OCI-LY1 (cell line): Measurements from ENCODE around the gene GALNT17.

Experiments
- H2AFZ ChIP-seq: fragments of 200-600 bp; sonication (generic), shearing (Covaris generic); 2 replicates; pipeline ENCODE4 v1.6.0; 2014; ENCODE audit warnings: antibody characterized with exemption, mild to moderate bottlenecking, low read length
- H3F3A ChIP-seq: fragments of 200-600 bp; sonication (generic), shearing (Covaris generic); 2 replicates; pipeline ENCODE4 v1.6.0; 2014; ENCODE audit warnings: mild to moderate bottlenecking, antibody characterized with exemption, low read length, moderate library complexity; ENCODE audit not compliant: insufficient read depth
- H3K27ac ChIP-seq: fragments of 200-600 bp; sonication (generic); 2 replicates; pipeline ENCODE4 v1.5.1; 2014; ENCODE audit warnings: low read length, mixed run types, mild to moderate bottlenecking, low read depth; ENCODE audit not compliant: poor library complexity, severe bottlenecking
- H3K27me3 ChIP-seq: fragments of 200-600 bp; sonication (generic); 2 replicates; pipeline ENCODE4 v1.6.0; 2014; ENCODE audit warnings: antibody characterized with exemption, mild to moderate bottlenecking, low read length, moderate library complexity; ENCODE audit not compliant: insufficient read depth
- H3K36me3 ChIP-seq: fragments of 200-600 bp; sonication (generic); 2 replicates; pipeline ENCODE4 v1.6.1; 2014; ENCODE audit warnings: mild to moderate bottlenecking, antibody characterized with exemption, low read length, moderate library complexity, mixed read lengths; ENCODE audit not compliant: insufficient read depth
- H3K4me1 ChIP-seq: fragments of 200-600 bp; sonication (generic); 2 replicates; pipeline ENCODE4 v1.5.1; 2014; ENCODE audit warnings: mild to moderate bottlenecking, low read length, moderate library complexity; ENCODE audit not compliant: insufficient read depth, severe bottlenecking
- H3K4me2 ChIP-seq: fragments of 200-600 bp; sonication (generic), shearing (Covaris generic); 2 replicates; pipeline ENCODE4 v1.6.1; 2014; ENCODE audit warnings: low read length
- H3K4me3 ChIP-seq: fragments of 200-600 bp; sonication (generic); 2 replicates; pipeline ENCODE4 v1.5.1; 2014; ENCODE audit warnings: low read length, low read depth, mild to moderate bottlenecking, mixed read lengths; ENCODE audit not compliant: poor library complexity, severe bottlenecking
- H3K79me2 ChIP-seq: fragments of 200-600 bp; shearing (Covaris generic); 2 replicates; pipeline ENCODE4 v1.6.1; 2016; ENCODE audit warnings: mixed run types, low read length, mixed read lengths; ENCODE audit not compliant: insufficient read depth
- H3K9ac ChIP-seq: fragments of 200-600 bp; sonication (generic), shearing (Covaris generic); 2 replicates; pipeline ENCODE4 v1.6.1; 2014; ENCODE audit warnings: mild to moderate bottlenecking, low read length, mixed read lengths
- H3K9me2 ChIP-seq: fragments of 200-600 bp; sonication (generic), shearing (Covaris generic); 2 replicates; pipeline ENCODE4 v1.6.1; 2014; ENCODE audit warnings: low read depth, mild to moderate bottlenecking, low read length, mixed read lengths
- H3K9me3 ChIP-seq: fragments of 200-600 bp; shearing (Covaris generic); 2 replicates; pipeline ENCODE4 v1.6.1; 2014; ENCODE audit warnings: low read length, mixed read lengths
- H4K20me1 ChIP-seq: fragments of 200-600 bp; sonication (generic), shearing (Covaris generic); 2 replicates; pipeline ENCODE4 v1.6.0; 2016; ENCODE audit warnings: mild to moderate bottlenecking, low read length; ENCODE audit not compliant: insufficient read depth
- EZH2 ChIP-seq: fragments of 200-600 bp; sonication (generic), shearing (Covaris generic); IDR thresholded peaks from 2 replicates; pipeline ENCODE4 v1.8.0; 2017; ENCODE audit warnings: borderline replicate concordance, mixed run types, mild to moderate bottlenecking, antibody characterized with exemption, low read length, moderate library complexity, mixed read lengths
- TF ChIP-seq, protein P1 (sequence below): fragments of 200-600 bp; sonication (generic), shearing (Covaris generic); IDR thresholded peaks from 2 replicates; pipeline ENCODE4 v1.5.1; 2017; ENCODE audit warnings: mild to moderate bottlenecking, antibody characterized with exemption, low read length, moderate library complexity, mixed read lengths

Gene GALNT17

GRCh38 chr7:71332207-71332606 lies 200.3 kb downstream of the GALNT17 start:
- H3K9me3 ChIP-seq: no peaks in the 10 kb centered on the region
- H3K9ac ChIP-seq: no peak overlapping the region
- no peak overlapping the region for H2AFZ ChIP-seq
- H3K4me1 ChIP-seq: no peaks in the 10 kb centered on the region
- H3K9me2 ChIP-seq: no peaks in the 10 kb centered on the region
- H3K4me2 ChIP-seq: no peak overlapping the region
- H3F3A ChIP-seq: no peaks in the 10 kb centered on the region
- H3K36me3 ChIP-seq: no peaks in the 10 kb centered on the region
- H4K20me1 ChIP-seq: no peaks in the 10 kb centered on the region
- no peaks in the 10 kb centered on the region for H3K27me3 ChIP-seq
- no peak overlapping the region for H3K4me3 ChIP-seq
- TF ChIP-seq EZH2: no peak
- TF ChIP-seq, protein P1, sequence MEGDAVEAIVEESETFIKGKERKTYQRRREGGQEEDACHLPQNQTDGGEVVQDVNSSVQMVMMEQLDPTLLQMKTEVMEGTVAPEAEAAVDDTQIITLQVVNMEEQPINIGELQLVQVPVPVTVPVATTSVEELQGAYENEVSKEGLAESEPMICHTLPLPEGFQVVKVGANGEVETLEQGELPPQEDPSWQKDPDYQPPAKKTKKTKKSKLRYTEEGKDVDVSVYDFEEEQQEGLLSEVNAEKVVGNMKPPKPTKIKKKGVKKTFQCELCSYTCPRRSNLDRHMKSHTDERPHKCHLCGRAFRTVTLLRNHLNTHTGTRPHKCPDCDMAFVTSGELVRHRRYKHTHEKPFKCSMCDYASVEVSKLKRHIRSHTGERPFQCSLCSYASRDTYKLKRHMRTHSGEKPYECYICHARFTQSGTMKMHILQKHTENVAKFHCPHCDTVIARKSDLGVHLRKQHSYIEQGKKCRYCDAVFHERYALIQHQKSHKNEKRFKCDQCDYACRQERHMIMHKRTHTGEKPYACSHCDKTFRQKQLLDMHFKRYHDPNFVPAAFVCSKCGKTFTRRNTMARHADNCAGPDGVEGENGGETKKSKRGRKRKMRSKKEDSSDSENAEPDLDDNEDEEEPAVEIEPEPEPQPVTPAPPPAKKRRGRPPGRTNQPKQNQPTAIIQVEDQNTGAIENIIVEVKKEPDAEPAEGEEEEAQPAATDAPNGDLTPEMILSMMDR: no peak
- no peak overlapping the region for H3K27ac ChIP-seq
- H3K79me2 ChIP-seq: no peaks in the 10 kb centered on the region

GRCh38 chr7:71334541-71334940 lies 202.6 kb downstream of the GALNT17 start:
- Histone ChIP-seq H3K27me3 (no peaks in the 10 kb centered on the region), H3K4me1 (no peaks in the 10 kb centered on the region), H2AFZ (no peak overlapping the region), H3K4me2 (no peak overlapping the region), H3K9me2 (no peaks in the 10 kb centered on the region), H4K20me1 (no peaks in the 10 kb centered on the region), H3K79me2 (no peaks in the 10 kb centered on the region), H3F3A (no peaks in the 10 kb centered on the region), H3K4me3 (no peak overlapping the region), H3K36me3 (no peaks in the 10 kb centered on the region), H3K9ac (no peak overlapping the region), H3K27ac (no peak overlapping the region), H3K9me3 (no peaks in the 10 kb centered on the region)
- no peak for TF ChIP-seq EZH2
- TF ChIP-seq, protein P1: no peak

DNA sequence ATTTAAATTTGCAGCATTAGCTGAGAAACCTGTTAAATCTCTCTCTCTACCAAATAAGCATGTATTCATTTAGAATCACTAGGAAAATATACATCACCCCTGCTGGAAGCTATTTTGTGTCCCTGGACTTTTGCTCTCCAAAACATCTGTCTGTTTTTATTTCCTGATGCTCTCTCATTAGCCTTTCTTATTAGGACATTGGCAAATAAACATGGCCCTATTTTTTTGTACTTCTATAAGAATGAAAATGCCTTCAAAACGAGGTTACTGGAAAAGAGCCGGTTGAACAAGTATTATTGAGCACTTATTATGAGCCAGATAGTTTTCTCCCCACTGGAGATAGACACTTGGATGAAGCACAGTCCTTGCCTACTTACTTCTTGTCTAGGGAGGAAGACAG lies 206.9 kb downstream of the GALNT17 start:
- H3K4me3 ChIP-seq: no peak overlapping the region
- H2AFZ ChIP-seq: no peak overlapping the region
- H3K4me2 ChIP-seq: no peak overlapping the region
- no peaks in the 10 kb centered on the region for H3K9me2 ChIP-seq
- no peaks in the 10 kb centered on the region for H3K4me1 ChIP-seq
- H3K36me3 ChIP-seq: no peaks in the 10 kb centered on the region
- H3F3A ChIP-seq: no peaks in the 10 kb centered on the region
- H4K20me1 ChIP-seq: no peaks in the 10 kb centered on the region
- no peak overlapping the region for H3K27ac ChIP-seq
- no peak overlapping the region for H3K9ac ChIP-seq
- no peaks in the 10 kb centered on the region for H3K9me3 ChIP-seq
- H3K79me2 ChIP-seq: no peaks in the 10 kb centered on the region
- no peaks in the 10 kb centered on the region for H3K27me3 ChIP-seq
- TF ChIP-seq, protein P1: no peak
- TF ChIP-seq EZH2: no peak
